HepG2 (cell line): Measurements from ENCODE around the gene TRIM8. TPM values are rescaled to one million over a fixed set of nuclear protein-coding genes. Genes with fewer than 3 reads are reported as not detected.

Experiments used
- FOXO4 ChIP-seq: sonication (generic); formaldehyde crosslinking; conservative IDR thresholded peaks from 2 replicates; pipeline ENCODE4 v1.8.1; 2023; ENCODE audit warnings: missing genetic modification reagents
- HNRNPH1 ChIP-seq: fragments of 200-400 bp; formaldehyde crosslinking; optimal IDR thresholded peaks from 2 replicates; pipeline ENCODE3; 2017; ENCODE audit warnings: mild to moderate bottlenecking, low read depth, low read length
- HNRNPK ChIP-seq: fragments of 200-400 bp; formaldehyde crosslinking; IDR thresholded peaks from 2 replicates; pipeline ENCODE4 v1.6.1; 2018; ENCODE audit warnings: low read length, low read depth, moderate library complexity, mild to moderate bottlenecking; ENCODE audit not compliant: poor library complexity, severe bottlenecking
- HOXA7 ChIP-seq: sonication (generic); formaldehyde crosslinking; IDR thresholded peaks from 2 replicates; pipeline ENCODE4 v1.8.1; 2022; ENCODE audit warnings: mild to moderate bottlenecking, missing genetic modification reagents, moderate library complexity
- IKZF4 ChIP-seq: sonication (generic); formaldehyde crosslinking; IDR thresholded peaks from 2 replicates; pipeline ENCODE4 v1.5.1; 2020; ENCODE audit warnings: borderline replicate concordance, mild to moderate bottlenecking, low read depth, missing genetic modification reagents; ENCODE audit errors: not compliant biosample characterization
- KDM6A ChIP-seq: IDR thresholded peaks from 2 replicates; pipeline ENCODE4 v1.6.1; 2016; ENCODE audit warnings: low read depth
- MXD3 ChIP-seq: IDR thresholded peaks from 2 replicates; pipeline ENCODE4 v1.6.1; 2016; ENCODE audit warnings: mild to moderate bottlenecking, missing biosample characterization, missing genetic modification reagents
- MZF1 ChIP-seq: sonication (generic); formaldehyde crosslinking; IDR thresholded peaks from 2 replicates; pipeline ENCODE4 v1.8.1; 2023; ENCODE audit warnings: mild to moderate bottlenecking, missing genetic modification reagents, borderline replicate concordance
- PHF20 ChIP-seq: sonication (generic); formaldehyde crosslinking; IDR thresholded peaks from 2 replicates; pipeline ENCODE4 v1.5.0; 2020; ENCODE audit warnings: mild to moderate bottlenecking, missing genetic modification reagents
- RARG ChIP-seq: sonication (generic); formaldehyde crosslinking; IDR thresholded peaks from 2 replicates; pipeline ENCODE4 v1.4.0; 2020; ENCODE audit warnings: low read depth, mild to moderate bottlenecking, missing genetic modification reagents
- XRCC5 ChIP-seq: fragments of 200-400 bp; formaldehyde crosslinking; optimal IDR thresholded peaks from 2 replicates; pipeline ENCODE3; 2017; ENCODE audit warnings: mild to moderate bottlenecking, low read length
- ZFAT ChIP-seq: sonication (generic); formaldehyde crosslinking; conservative IDR thresholded peaks from 2 replicates; pipeline ENCODE4 v1.8.1; 2023; ENCODE audit warnings: missing genetic modification reagents, inconsistent platforms
- ZFYVE20 ChIP-seq: sonication (generic); formaldehyde crosslinking; IDR thresholded peaks from 2 replicates; pipeline ENCODE4 v1.8.0; 2023; ENCODE audit warnings: low read depth, mild to moderate bottlenecking, moderate library complexity, missing genetic modification reagents, borderline replicate concordance
- ZNF251 ChIP-seq: sonication (generic); formaldehyde crosslinking; IDR thresholded peaks from 2 replicates; pipeline ENCODE4 v1.9.0; 2021; ENCODE audit warnings: mild to moderate bottlenecking, missing genetic modification reagents
- ZNF260 ChIP-seq: sonication (generic); formaldehyde crosslinking; IDR thresholded peaks from 2 replicates; pipeline ENCODE4 v1.4.0; 2020; ENCODE audit warnings: missing genetic modification reagents, low read depth, mild to moderate bottlenecking, borderline replicate concordance
- ZNF646 ChIP-seq: sonication (generic); formaldehyde crosslinking; IDR thresholded peaks from 2 replicates; pipeline ENCODE4 v1.9.0; 2021; ENCODE audit warnings: mild to moderate bottlenecking, missing genetic modification reagents
- ZNF652 ChIP-seq: IDR thresholded peaks from 2 replicates; pipeline ENCODE4 v1.6.1; 2016; ENCODE audit warnings: low read depth, borderline replicate concordance
- ZNF672 ChIP-seq: sonication (generic); formaldehyde crosslinking; IDR thresholded peaks from 2 replicates; pipeline ENCODE4 v1.8.1; 2022; ENCODE audit warnings: missing genetic modification reagents
- ZNF704 ChIP-seq: sonication (generic); formaldehyde crosslinking; IDR thresholded peaks from 2 replicates; pipeline ENCODE4 v1.8.1; 2023; ENCODE audit warnings: mild to moderate bottlenecking, inconsistent platforms, moderate library complexity, missing genetic modification reagents, borderline replicate concordance
- polyA plus RNA-seq, 8 experiments: library from polyadenylated mRNA; depleted of rRNA in 3 of 8; stranded (reverse) in 7 of 8; unstranded in 1 of 8; fragments of >200 nt; fragmentation: Illumina TruSeq in 4 of 8; extraction: Trizol in 4 of 8; gene quantifications; 2 replicates each; pipeline versions ENCODE4 v1.2.1 to v1.2.3, GENCODE V29; 2011 to 2016; ENCODE audit warnings: low read depth in 4 of 8, missing spikeins in 1 of 8, mixed read lengths in 1 of 8; ENCODE audit not compliant: insufficient read depth in 1 of 8
- total RNA-seq, 5 experiments: library from RNA; depleted of rRNA; stranded (reverse); fragments of >200 nt; fragmentation: Illumina TruSeq; extraction: Trizol; gene quantifications; 2 replicates each; pipeline ENCODE4 v1.2.3, GENCODE V29; 2016; ENCODE audit warnings: low read depth in 1 of 5

Gene TRIM8
- total and polyA plus RNA-seq, 2 of the 13 experiments (the other 11 are each of a cell fraction or from before 2014, with no cell fraction given): 38.9 to 66.5 TPM

- TF ChIP-seq IKZF4 (CRISPR knock-in tag) (no peak), ZFYVE20 (CRISPR knock-in tag) (no peak), HNRNPH1 (no peak), HNRNPK (no peak), ZNF704 (0 out of 2 replicates have a peak, but pooled peaks have one; percentile 63), ZNF646 (no peak), FOXO4 (CRISPR knock-in tag) (no peak), ZFAT (no peak), ZNF260 (CRISPR knock-in tag) (no peak), ZNF251 (CRISPR knock-in tag) (no peak), KDM6A (CRISPR knock-in tag) (no peak), ZNF672 (CRISPR knock-in tag) (no peak), MZF1 (CRISPR knock-in tag) (no peak), MXD3 (CRISPR knock-in tag) (no peak), RARG (no peak), XRCC5 (peak; percentile 23), PHF20 (CRISPR knock-in tag) (no peak), ZNF652 (CRISPR knock-in tag) (no peak), HOXA7 (CRISPR knock-in tag) (no peak)
Observed at GRCh38 chr10:102669206-102670064, 25.2 kb downstream of the TRIM8 start (continued).
